ENCODE data around the gene SIVA1.

- peak; percentile 81 for TF ChIP-seq CTCF (conservative IDR thresholded peaks at IDR 0.05)
- no peak for TF ChIP-seq EZH2 (IDR thresholded peaks at IDR 0.05; ENCODE audit: low read depth)
Observed at GRCh38 chr14:104768437-104769323, 15.7 kb downstream of the SIVA1 start.
